ENCODE measurements around the gene RNU6-9. TPM values are rescaled to one million over a fixed set of nuclear protein-coding genes. Genes with fewer than 3 reads are reported as not detected.
A peak's percentile ranks its signal among the peaks of the same experiment; 100 is the strongest.

Gene RNU6-9
- total RNA-seq, 4 donors from 2014 or later = not detected

DNA sequence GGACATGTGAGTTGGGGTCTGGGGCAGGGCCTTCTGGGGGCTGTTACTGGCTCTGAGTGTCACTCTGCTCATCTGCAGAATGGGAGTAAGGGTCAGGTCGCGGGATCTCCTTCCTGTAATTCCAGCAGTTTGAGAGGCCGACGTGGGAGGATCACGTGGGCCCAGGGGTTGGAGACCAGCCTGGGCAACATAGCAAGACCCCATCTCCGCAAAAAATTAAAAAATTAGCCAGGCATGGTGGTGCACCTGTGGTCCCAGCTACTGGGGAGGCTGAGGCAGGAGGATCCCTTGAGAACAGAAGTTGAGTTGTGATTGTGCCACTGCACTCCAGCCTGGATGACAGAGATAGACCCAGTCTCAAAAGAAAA, 36.6 kb downstream of the RNU6-9 start:
- no peak overlapping the region for H3K4me3 ChIP-seq (ENCODE audit: low read depth, poor library complexity, severe bottlenecking)
- no peak for DNase-seq (ENCODE audit: low spot score in 2 of 2)
- intact Hi-C loops (cut with DNase I; ENCODE audit: low total_unique reads) = no loop called here
- TF ChIP-seq, protein P1, sequence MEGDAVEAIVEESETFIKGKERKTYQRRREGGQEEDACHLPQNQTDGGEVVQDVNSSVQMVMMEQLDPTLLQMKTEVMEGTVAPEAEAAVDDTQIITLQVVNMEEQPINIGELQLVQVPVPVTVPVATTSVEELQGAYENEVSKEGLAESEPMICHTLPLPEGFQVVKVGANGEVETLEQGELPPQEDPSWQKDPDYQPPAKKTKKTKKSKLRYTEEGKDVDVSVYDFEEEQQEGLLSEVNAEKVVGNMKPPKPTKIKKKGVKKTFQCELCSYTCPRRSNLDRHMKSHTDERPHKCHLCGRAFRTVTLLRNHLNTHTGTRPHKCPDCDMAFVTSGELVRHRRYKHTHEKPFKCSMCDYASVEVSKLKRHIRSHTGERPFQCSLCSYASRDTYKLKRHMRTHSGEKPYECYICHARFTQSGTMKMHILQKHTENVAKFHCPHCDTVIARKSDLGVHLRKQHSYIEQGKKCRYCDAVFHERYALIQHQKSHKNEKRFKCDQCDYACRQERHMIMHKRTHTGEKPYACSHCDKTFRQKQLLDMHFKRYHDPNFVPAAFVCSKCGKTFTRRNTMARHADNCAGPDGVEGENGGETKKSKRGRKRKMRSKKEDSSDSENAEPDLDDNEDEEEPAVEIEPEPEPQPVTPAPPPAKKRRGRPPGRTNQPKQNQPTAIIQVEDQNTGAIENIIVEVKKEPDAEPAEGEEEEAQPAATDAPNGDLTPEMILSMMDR (IDR thresholded peaks at IDR 0.05) = no peak
- no peak for TF ChIP-seq POLR2A (IDR thresholded peaks at IDR 0.05)
- 96 to 97% methylated on average over 5 to 6 of the region's 6 CpGs for WGBS, 2 donors

DNA sequence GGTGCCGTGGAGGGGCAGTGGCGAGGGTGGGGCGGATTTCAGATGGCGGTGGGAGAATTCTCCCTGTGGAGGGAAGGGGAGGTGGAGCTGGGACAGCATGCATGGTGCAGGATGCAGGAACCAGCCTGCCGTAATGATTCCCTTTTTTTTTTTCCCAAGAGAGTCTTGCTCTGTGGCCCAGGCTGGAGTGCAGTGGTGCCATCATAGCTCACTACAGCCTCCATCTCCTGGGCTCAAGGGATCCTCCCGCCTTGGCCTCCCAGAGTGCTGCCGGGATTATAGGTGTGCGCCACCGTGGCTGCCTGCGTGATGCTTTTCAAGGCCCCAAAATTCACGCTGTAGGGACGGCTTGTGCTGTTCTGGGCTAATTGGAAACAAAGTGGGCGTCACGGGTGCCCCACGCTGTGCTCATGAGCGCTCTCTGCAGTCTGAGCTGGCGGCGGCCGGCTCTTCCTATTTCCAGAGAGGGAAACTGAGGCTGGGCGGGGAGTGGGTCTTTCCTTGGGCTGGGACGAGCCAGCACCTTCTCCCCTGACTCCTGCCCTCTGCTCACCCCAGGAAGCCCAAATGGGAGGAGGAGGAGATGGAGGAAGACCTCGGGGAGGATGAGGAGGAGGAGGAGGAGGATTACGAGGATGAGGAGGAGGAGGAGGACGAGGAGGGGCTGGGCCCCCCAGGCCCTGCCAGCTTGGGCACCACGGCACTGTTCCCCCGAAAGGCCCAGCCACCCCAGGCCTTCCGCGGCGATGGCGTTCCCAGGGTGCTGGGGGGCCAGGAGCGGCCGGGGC, 38.8 kb downstream of the RNU6-9 start:
- WGBS, 2 donors = 84 to 87% methylated on average over 30 to 32 of the region's 32 CpGs
- H3K4me3 ChIP-seq (ENCODE audit: low read depth, poor library complexity, severe bottlenecking) = no peak overlapping the region
- intact Hi-C loops (cut with DNase I; ENCODE audit: low total_unique reads) = no loop called here

GRCh38 chr19:932648-933552, 39.6 kb downstream of the RNU6-9 start:
- intact Hi-C loops (cut with DNase I; ENCODE audit: low total_unique reads) = no loop called here
- peak in 1 of 2 donors; percentile 93 for DNase-seq (ENCODE audit: low spot score in 2 of 2)
- TF ChIP-seq POLR2A (IDR thresholded peaks at IDR 0.05) = no peak
- TF ChIP-seq, protein P1 (IDR thresholded peaks at IDR 0.05) = no peak
- 48 to 54% methylated on average over 30 to 52 of the region's 54 CpGs for WGBS, 2 donors
- H3K4me3 ChIP-seq (ENCODE audit: low read depth, poor library complexity, severe bottlenecking) = no peak overlapping the region

More for the DNA sequence above, 38.8 kb downstream of the RNU6-9 start:
- TF ChIP-seq, protein P1 (IDR thresholded peaks at IDR 0.05) = no peak
- TF ChIP-seq POLR2A (IDR thresholded peaks at IDR 0.05) = no peak
- DNase-seq (ENCODE audit: low spot score in 2 of 2) = no peak

DNA sequence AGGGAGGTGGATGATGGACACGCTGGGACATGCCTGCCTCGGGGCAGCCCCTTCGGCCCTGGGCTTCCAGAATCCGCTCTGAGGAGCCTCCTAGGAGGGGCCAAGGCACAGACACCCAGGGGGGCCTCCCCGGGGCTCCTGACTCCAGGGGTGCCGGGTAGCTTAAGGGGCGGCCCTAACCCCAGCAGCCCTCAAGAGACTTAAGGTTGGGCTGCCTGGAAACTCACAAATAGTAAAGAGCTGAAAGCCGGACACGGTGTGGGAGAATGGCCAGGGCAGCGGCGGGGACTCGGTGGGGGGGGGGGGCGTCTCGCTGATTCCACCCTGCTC, 40.2 kb downstream of the RNU6-9 start:
- H3K4me3 ChIP-seq (ENCODE audit: low read depth, poor library complexity, severe bottlenecking) = no peak overlapping the region
- TF ChIP-seq, protein P1 (IDR thresholded peaks at IDR 0.05) = no peak
- TF ChIP-seq POLR2A (IDR thresholded peaks at IDR 0.05) = no peak
- no peak for DNase-seq (ENCODE audit: low spot score in 2 of 2)

DNA sequence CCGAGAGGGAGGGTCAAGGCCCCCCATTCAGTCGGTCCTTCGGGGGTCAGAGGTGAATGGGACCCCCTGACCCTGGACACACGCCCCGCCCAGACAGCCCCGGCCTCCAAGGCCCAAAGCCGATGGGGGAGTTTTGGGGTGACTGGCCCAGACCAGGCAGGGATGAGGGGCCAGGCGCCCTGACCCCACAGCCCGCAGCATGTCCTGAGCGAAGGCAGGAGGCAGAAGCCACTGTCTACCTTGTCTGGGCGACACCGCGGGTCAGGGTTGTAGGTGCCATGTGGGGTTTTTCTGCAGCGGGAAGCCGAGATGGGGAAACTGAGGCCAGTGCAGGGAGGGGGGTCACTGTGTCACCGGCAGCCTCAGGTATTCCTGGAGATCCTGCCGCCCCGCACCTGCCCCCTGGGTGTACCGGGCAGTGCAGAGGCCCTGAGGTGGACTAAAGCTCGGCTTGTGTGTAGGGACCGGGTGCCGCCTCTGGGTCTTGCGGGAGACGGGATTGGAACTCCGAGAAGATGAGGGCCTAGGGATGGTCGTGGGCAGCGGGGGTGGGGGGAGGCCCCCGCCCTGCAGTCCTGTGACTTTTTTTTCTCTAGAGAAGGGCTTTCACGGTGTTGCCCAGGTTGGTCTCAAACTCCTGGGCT, 41.0 kb downstream of the RNU6-9 start:
- intact Hi-C loops (cut with DNase I; ENCODE audit: low total_unique reads) = no loop called here
- TF ChIP-seq, protein P1 (IDR thresholded peaks at IDR 0.05) = no peak
- no peak for TF ChIP-seq POLR2A (IDR thresholded peaks at IDR 0.05)
- H3K4me3 ChIP-seq (ENCODE audit: low read depth, poor library complexity, severe bottlenecking) = no peak overlapping the region
- 78 to 83% methylated on average over 26 to 28 of the region's 29 CpGs for WGBS, 2 donors
- no peak for DNase-seq (ENCODE audit: low spot score in 2 of 2)

More for the DNA sequence above, 40.2 kb downstream of the RNU6-9 start:
- intact Hi-C loops (cut with DNase I; ENCODE audit: low total_unique reads) = no loop called here
- WGBS, 2 donors = 57 to 75% methylated on average over 9 to 14 of the region's 14 CpGs
